Neuronal stem cell (in vitro differentiated cells): ENCODE results near the gene CMC1.

Source experiments
- DNase-seq: peaks from one replicate; pipeline ENCODE4 v3.0.0-alpha.2; 2013; ENCODE audit warnings: low spot score
- H2AFZ ChIP-seq: one replicate; pipeline ENCODE4 v1.6.1; 2013; ENCODE audit warnings: mild to moderate bottlenecking, low read length, inconsistent platforms
- H2AK5ac ChIP-seq: 2 replicates; pipeline ENCODE4 v1.6.1; 2013; ENCODE audit warnings: low read depth, mild to moderate bottlenecking, inconsistent platforms, low read length, moderate library complexity, mixed read lengths
- H2BK120ac ChIP-seq: 2 replicates; pipeline ENCODE4 v1.6.1; 2013; ENCODE audit warnings: low read depth, mild to moderate bottlenecking, inconsistent platforms, low read length, moderate library complexity, mixed read lengths
- H2BK12ac ChIP-seq: one replicate; pipeline ENCODE4 v1.6.1; 2013; ENCODE audit warnings: low read length, inconsistent platforms
- H2BK15ac ChIP-seq: 2 replicates; pipeline ENCODE4 v1.6.1; 2013; ENCODE audit warnings: mild to moderate bottlenecking, low read length, inconsistent platforms, mixed read lengths
- H2BK5ac ChIP-seq: one replicate; pipeline ENCODE4 v1.6.1; 2013; ENCODE audit warnings: inconsistent platforms, mild to moderate bottlenecking, low read length, moderate library complexity
- H3K14ac ChIP-seq: one replicate; pipeline ENCODE4 v1.6.1; 2013; ENCODE audit warnings: low read length, inconsistent platforms
- H3K18ac ChIP-seq: 2 replicates; pipeline ENCODE4 v1.6.1; 2013; ENCODE audit warnings: low read length, inconsistent platforms
- H3K23ac ChIP-seq: 2 replicates; pipeline ENCODE4 v1.6.1; 2013; ENCODE audit warnings: low read depth, mild to moderate bottlenecking, mixed read lengths, low read length, inconsistent platforms; ENCODE audit not compliant: poor library complexity
- H3K27ac ChIP-seq: replicated peaks from 3 replicates; pipeline ENCODE4 v1.5.1; 2013; ENCODE audit warnings: low read length, inconsistent platforms
- H3K27me3 ChIP-seq, 3 experiments: 2 replicates each; pipeline ENCODE4 v1.6.1; 2013; ENCODE audit warnings: low read length in 3 of 3, mild to moderate bottlenecking in 2 of 3, inconsistent platforms in 1 of 3, low read depth in 1 of 3, mixed read lengths in 1 of 3, moderate library complexity in 1 of 3; ENCODE audit not compliant: control insufficient read depth in 3 of 3, insufficient read depth in 3 of 3
- H3K36me3 ChIP-seq, 2 donors: replicated peaks in 1 of 2; 2 replicates each; pipeline ENCODE4 v1.6.1; 2013; ENCODE audit warnings: low read length in 2 of 2; ENCODE audit not compliant: control insufficient read depth in 2 of 2, insufficient read depth in 2 of 2
- H3K4ac ChIP-seq: 2 replicates; pipeline ENCODE4 v1.6.1; 2013; ENCODE audit warnings: inconsistent platforms, mild to moderate bottlenecking, low read length, moderate library complexity
- H3K4me1 ChIP-seq, 2 donors: 1 replicate in 1 of 2; 2 replicates in 1 of 2; pipeline ENCODE4 v1.6.1; 2013; ENCODE audit warnings: low read length in 2 of 2, low read depth in 1 of 2; ENCODE audit not compliant: control insufficient read depth in 2 of 2, insufficient read depth in 1 of 2
- H3K4me2 ChIP-seq: one replicate; pipeline ENCODE4 v1.6.1; 2013; ENCODE audit warnings: mild to moderate bottlenecking, low read length, inconsistent platforms; ENCODE audit not compliant: insufficient read depth, poor library complexity, severe bottlenecking
- H3K4me3 ChIP-seq, 2 donors: 2 replicates each; pipeline ENCODE4 v1.5.1; 2013; ENCODE audit warnings: low read length in 2 of 2, mild to moderate bottlenecking in 2 of 2, inconsistent platforms in 1 of 2, moderate library complexity in 1 of 2
- H3K79me1 ChIP-seq: one replicate; pipeline ENCODE4 v1.6.1; 2013; ENCODE audit warnings: low read depth, mild to moderate bottlenecking, inconsistent platforms, low read length, moderate library complexity
- H3K9ac ChIP-seq: one replicate; pipeline ENCODE4 v1.6.1; 2013; ENCODE audit warnings: mild to moderate bottlenecking, low read depth, low read length, inconsistent platforms; ENCODE audit not compliant: poor library complexity
- H3K9me3 ChIP-seq, 2 donors: replicated peaks in 1 of 2; 2 replicates each; pipeline versions ENCODE3 to v1.6.1; 2013; ENCODE audit warnings: low read length in 2 of 2, mild to moderate bottlenecking in 2 of 2, inconsistent platforms in 1 of 2, low read depth in 1 of 2, mixed read lengths in 1 of 2, moderate library complexity in 1 of 2; ENCODE audit not compliant: control insufficient read depth in 2 of 2, insufficient read depth in 1 of 2
- H4K8ac ChIP-seq: one replicate; pipeline ENCODE4 v1.6.1; 2013; ENCODE audit warnings: low read depth, mild to moderate bottlenecking, inconsistent platforms, low read length, moderate library complexity
- H4K91ac ChIP-seq: one replicate; pipeline ENCODE4 v1.6.1; 2013; ENCODE audit warnings: low read length, low read depth, mild to moderate bottlenecking, inconsistent platforms; ENCODE audit not compliant: poor library complexity
- WGBS, 2 donors: extraction: QIAGEN DNeasy Blood & Tissue Kit; methylation state at CpG; one replicate each; pipeline ENCODE4 v1.1.7; 2013; ENCODE audit warnings: missing lambda C conversion rate in 2 of 2, mixed read lengths in 1 of 2; ENCODE audit not compliant: insufficient read length in 2 of 2, insufficient replicate concordance in 1 of 2; ENCODE audit errors: extremely low coverage in 2 of 2; 5-methylcytosine and 5-hydroxymethylcytosine counted together

Gene CMC1

DNA sequence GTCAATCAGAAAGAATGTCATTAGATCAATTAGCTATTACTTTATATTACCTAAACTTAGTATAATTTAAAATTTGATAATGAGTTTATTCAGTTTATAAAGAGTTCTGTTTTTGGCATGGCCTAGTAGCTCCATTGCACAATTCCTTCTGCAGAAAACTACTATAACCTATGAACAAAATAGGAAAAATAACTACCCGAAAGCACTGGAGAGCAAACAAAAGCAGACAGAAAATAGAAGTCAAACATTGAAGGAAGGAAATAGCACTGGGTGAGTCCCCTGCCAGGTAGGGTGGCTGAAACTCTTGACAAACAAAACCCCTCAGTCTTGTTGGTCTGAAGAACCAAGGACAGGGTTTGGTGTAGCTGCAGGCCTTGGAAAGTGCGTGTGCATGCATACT lies 37.5 kb downstream of the CMC1 start:
- peaks cover 0 to under 1% of the 10 kb centered on the region in 2 donors for H3K9me3 ChIP-seq
- H4K8ac ChIP-seq: no peak overlapping the region
- H2BK5ac ChIP-seq: no peak overlapping the region
- DNase-seq: no peak
- no peak overlapping the region for H3K4me2 ChIP-seq
- H2AK5ac ChIP-seq: no peak overlapping the region
- H3K4me1 ChIP-seq: no peaks in the 10 kb centered on the region
- H2BK12ac ChIP-seq: no peak overlapping the region
- H3K18ac ChIP-seq: no peak overlapping the region
- no peak overlapping the region for H3K4me3 ChIP-seq
- no peak overlapping the region for H3K27ac ChIP-seq
- H3K14ac ChIP-seq: no peak overlapping the region
- H4K91ac ChIP-seq: no peak overlapping the region
- H3K79me1 ChIP-seq: no peaks in the 10 kb centered on the region
- no peak overlapping the region for H2BK120ac ChIP-seq
- no peak overlapping the region for H3K4ac ChIP-seq
- H3K36me3 ChIP-seq: peaks cover 0 to 8% of the 10 kb centered on the region in 2 donors
- H3K23ac ChIP-seq: no peak overlapping the region
- no CpG with 5 or more reads among the region's 2 CpGs for WGBS, 2 donors
- H3K9ac ChIP-seq: no peak overlapping the region
- H3K27me3 ChIP-seq: no peaks in the 10 kb centered on the region
- H2BK15ac ChIP-seq: no peak overlapping the region
- H2AFZ ChIP-seq: no peak overlapping the region

DNA sequence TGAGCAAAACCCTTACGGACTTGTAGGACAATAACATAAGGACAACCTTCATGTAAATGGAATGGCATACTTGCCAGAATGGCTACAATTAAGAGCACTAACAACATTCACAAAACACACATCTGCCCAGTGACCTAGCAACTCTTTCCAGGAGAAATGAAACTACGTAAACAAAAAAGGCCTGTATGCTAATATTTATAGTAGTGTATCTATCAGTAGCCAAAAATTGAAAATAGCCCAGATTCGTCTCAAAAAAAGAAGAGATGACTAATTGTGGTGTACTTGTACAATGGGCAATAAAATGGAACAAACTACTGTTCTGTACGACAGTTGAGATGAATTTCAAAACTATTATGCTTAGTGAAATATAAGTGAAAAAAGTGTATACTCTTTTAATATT lies 38.4 kb downstream of the CMC1 start:
- no peak overlapping the region for H2AFZ ChIP-seq
- H2AK5ac ChIP-seq: no peak overlapping the region
- no peak overlapping the region for H3K23ac ChIP-seq
- WGBS, 2 donors: no CpG with 5 or more reads among the region's 4 CpGs
- H2BK12ac ChIP-seq: no peak overlapping the region
- H4K8ac ChIP-seq: no peak overlapping the region
- peaks cover 0 to 8% of the 10 kb centered on the region in 2 donors for H3K36me3 ChIP-seq
- no peak overlapping the region for H3K9ac ChIP-seq
- no peaks in the 10 kb centered on the region for H3K79me1 ChIP-seq
- no peak overlapping the region for H3K4ac ChIP-seq
- no peak overlapping the region for H3K4me2 ChIP-seq
- H4K91ac ChIP-seq: no peak overlapping the region
- no peaks in the 10 kb centered on the region for H3K9me3 ChIP-seq
- H3K14ac ChIP-seq: no peak overlapping the region
- no peaks in the 10 kb centered on the region for H3K4me1 ChIP-seq
- H2BK5ac ChIP-seq: no peak overlapping the region
- no peak for DNase-seq
- no peak overlapping the region for H3K18ac ChIP-seq
- H3K27me3 ChIP-seq: no peaks in the 10 kb centered on the region
- no peak overlapping the region for H3K4me3 ChIP-seq
- H2BK15ac ChIP-seq: no peak overlapping the region
- H2BK120ac ChIP-seq: no peak overlapping the region
- H3K27ac ChIP-seq: no peak overlapping the region

DNA sequence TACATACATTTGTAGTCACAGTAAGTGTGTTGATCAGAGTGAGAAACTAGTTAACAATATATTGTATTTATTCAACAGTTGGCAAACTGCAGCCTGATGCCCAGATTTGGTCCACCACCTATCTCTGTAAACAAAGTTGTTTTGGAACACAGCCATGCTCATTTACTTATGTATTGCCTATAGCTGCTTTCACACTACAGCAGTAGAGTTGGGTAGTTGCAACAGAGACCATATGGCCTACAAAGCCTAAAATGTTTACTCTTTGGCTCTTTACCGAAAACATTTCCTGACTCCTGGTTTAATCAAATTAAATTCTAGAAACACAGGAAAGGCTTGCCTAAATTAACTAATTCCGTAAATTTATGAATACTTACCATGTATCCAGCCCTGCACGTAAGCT lies 39.4 kb downstream of the CMC1 start:
- Histone ChIP-seq H2AK5ac (no peak overlapping the region), H2BK5ac (no peak overlapping the region), H3K9me3 (no peaks in the 10 kb centered on the region), H3K9ac (no peak overlapping the region), H2BK15ac (no peak overlapping the region), H3K36me3 (peaks cover 0 to 2% of the 10 kb centered on the region in 2 donors), H3K4me2 (no peak overlapping the region), H4K91ac (no peak overlapping the region), H2AFZ (no peak overlapping the region), H3K4me3 (no peak overlapping the region), H3K27me3 (no peaks in the 10 kb centered on the region), H4K8ac (no peak overlapping the region), H3K14ac (no peak overlapping the region), H2BK12ac (no peak overlapping the region), H3K23ac (no peak overlapping the region), H2BK120ac (no peak overlapping the region), H3K79me1 (no peaks in the 10 kb centered on the region), H3K4me1 (no peaks in the 10 kb centered on the region), H3K18ac (no peak overlapping the region), H3K4ac (no peak overlapping the region), H3K27ac (no peak overlapping the region)
- no CpG with 5 or more reads among the region's 3 CpGs for WGBS, 2 donors
- no peak for DNase-seq

- Histone ChIP-seq H2AFZ (no peak overlapping the region), H4K91ac (no peak overlapping the region), H2AK5ac (no peak overlapping the region)
Observed at GRCh38 chr3:28286595-28286994, 45.2 kb downstream of the CMC1 start.

More at GRCh38 chr3:28286595-28286994, 45.2 kb downstream of the CMC1 start:
- Histone ChIP-seq H3K4me2 (no peak overlapping the region), H4K8ac (no peak overlapping the region), H3K14ac (no peak overlapping the region), H3K18ac (no peak overlapping the region), H3K4me3 (no peak overlapping the region), H2BK15ac (no peak overlapping the region), H3K4me1 (no peaks in the 10 kb centered on the region), H3K27ac (no peak overlapping the region), H2BK5ac (no peak overlapping the region), H3K79me1 (no peaks in the 10 kb centered on the region), H2BK12ac (no peak overlapping the region), H3K9me3 (peaks cover 4 to 6% of the 10 kb centered on the region in 2 donors), H3K9ac (no peak overlapping the region), H3K36me3 (peaks cover 2 to 4% of the 10 kb centered on the region in 2 donors), H3K23ac (no peak overlapping the region), H3K4ac (no peak overlapping the region), H2BK120ac (no peak overlapping the region), H3K27me3 (no peaks in the 10 kb centered on the region)
- DNase-seq: peak; percentile 3
